OCI-LY1 (cell line): Measurements from ENCODE around the gene ASS1.

Experiments used
- CTCF ChIP-seq: fragments of 200-600 bp; sonication (generic), shearing (Covaris generic); IDR thresholded peaks from 2 replicates; pipeline ENCODE4 v1.5.1; 2017; ENCODE audit warnings: mild to moderate bottlenecking, antibody characterized with exemption, low read length, moderate library complexity, mixed read lengths
- EZH2 ChIP-seq: fragments of 200-600 bp; sonication (generic), shearing (Covaris generic); IDR thresholded peaks from 2 replicates; pipeline ENCODE4 v1.8.0; 2017; ENCODE audit warnings: borderline replicate concordance, mixed run types, mild to moderate bottlenecking, antibody characterized with exemption, low read length, moderate library complexity, mixed read lengths

GRCh38 chr9:130422546-130422945 is 22.2 kb upstream of the ASS1 start:
- no peak for TF ChIP-seq CTCF
- TF ChIP-seq EZH2, result no peak
